T-helper 1 cell (primary cell): ENCODE measurements around the gene GPRIN2.
A peak's percentile ranks its signal among the peaks of the same experiment; 100 is the strongest.
"Not testable (repeated sequence)": the region's sequence is repeated elsewhere in the genome, so short reads cannot be mapped to it uniquely, and the experiment has no call there.

Experiments used
- DNase-seq, 5 donors: peaks; one replicate each; pipeline ENCODE4 v3.0.0-alpha.2; 2012 to 2020

The GPRIN2 gene

GRCh38 chr10:46567151-46567550, 10.7 kb upstream of the GPRIN2 start:
- DNase-seq = not testable (repeated sequence)

DNA sequence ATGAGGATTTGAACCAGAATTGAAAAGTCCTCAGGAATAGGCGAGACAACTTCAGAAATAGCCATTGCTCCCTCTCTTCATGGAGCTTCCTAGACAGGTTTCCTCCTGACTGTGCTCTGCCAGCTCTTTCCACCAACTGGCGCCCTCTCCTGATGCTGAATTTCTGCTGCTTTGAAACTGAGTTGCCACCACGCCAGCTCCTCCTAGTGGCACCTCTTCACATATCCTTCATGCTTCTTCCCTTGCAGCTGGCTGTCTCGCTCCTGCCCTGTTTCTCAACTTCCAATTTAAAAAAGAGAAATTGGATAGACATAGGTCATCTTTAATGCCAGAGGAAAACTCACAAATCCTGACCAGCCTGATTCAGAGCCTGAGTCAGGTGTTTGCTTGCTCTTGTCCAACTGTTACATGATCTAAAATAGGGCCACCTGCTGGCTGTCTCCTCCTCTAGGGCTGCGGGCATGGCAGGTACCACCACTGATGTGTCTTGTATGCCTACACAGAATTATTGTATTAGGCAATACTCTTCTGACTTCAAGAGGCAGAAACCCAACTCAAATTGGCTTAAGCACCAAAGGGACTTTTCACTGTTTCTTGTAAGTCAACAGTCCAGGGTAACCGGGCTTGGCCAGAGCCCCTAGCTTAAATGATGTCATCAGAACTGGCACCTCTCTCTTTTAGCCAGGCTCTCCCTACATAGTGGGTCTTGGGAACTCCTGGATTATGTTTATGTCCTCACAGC, 9.3 kb upstream of the GPRIN2 start:
- DNase-seq = peak in 4 of 5 donors; percentile 19 to 44 (median 26)

DNA sequence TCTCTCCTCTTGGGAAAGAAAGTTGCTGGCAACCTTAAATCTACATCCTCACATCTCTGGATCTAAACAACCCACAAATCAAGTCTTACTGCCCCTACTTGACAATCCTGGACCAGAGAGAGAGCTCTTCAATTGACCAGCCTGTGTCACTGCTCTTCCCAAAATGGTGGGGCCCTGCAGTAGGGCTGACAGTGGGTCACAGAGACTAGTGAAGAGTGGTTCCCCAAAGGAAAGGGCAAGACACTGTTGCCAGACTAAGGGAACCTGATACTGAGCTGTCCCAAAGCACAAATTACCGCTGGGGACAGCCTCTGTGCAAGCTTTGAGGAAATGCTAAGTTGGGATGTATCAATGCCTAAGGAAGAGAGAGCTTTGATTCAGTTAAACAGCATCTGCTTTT, 4.5 kb upstream of the GPRIN2 start:
- no peak for DNase-seq

- no peak for DNase-seq
These were observed 3.9 kb upstream of the GPRIN2 start for GRCh38 chr10:46560381-46560780.

GRCh38 chr10:46559231-46559671, 2.8 kb upstream of the GPRIN2 start:
- no peak for DNase-seq

DNA sequence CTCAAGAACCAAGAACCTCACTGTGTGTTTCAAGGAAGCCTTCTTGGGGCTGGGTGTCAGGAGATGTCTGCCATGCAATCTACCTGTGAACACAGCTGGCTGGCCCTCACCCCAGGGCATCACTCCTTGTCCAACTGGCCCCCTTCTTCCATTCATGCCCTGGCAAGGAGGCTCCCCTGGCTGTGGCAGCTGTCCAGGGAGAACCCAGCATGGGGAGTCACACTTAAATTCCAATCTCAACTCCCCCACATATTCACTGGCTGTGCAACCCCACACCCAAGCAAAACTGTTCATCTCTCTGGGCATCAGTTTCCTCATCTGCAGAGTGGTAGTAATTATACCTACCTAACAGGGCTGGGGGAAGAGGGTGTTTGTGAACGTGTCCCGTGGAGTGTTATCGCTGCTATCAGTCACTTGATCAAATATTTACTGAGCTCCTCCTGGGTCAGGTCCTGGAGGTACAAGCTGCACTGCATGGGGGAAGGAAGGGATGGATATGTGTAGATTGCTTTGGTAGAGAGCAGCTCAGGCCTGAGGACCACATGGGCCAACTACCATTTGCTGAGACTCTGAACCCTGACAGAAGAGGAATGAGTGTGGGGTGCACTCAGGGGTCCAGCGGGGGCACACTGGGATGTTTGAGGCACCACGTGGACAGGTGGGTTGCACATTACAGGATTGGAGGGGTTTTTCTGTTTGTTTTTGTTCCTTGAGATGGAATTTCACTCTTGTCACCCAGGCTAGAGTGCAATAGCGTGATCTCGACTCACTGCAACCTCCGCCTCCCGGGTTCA, 2.1 kb upstream of the GPRIN2 start:
- DNase-seq = no peak

DNA sequence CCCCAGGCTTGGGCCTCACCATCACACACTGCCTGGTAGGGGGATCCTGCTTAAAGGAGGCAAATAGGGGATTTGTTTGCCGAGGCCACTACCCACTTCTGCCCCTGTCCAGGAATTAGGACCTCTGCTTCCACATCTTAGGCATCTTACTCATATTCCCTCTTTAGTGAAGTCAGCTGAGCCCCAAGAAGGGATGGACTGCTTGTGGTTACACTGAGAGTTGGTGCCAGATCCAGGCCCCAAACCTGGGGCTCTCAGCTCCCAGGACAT, 1.6 kb upstream of the GPRIN2 start:
- DNase-seq = no peak

DNA sequence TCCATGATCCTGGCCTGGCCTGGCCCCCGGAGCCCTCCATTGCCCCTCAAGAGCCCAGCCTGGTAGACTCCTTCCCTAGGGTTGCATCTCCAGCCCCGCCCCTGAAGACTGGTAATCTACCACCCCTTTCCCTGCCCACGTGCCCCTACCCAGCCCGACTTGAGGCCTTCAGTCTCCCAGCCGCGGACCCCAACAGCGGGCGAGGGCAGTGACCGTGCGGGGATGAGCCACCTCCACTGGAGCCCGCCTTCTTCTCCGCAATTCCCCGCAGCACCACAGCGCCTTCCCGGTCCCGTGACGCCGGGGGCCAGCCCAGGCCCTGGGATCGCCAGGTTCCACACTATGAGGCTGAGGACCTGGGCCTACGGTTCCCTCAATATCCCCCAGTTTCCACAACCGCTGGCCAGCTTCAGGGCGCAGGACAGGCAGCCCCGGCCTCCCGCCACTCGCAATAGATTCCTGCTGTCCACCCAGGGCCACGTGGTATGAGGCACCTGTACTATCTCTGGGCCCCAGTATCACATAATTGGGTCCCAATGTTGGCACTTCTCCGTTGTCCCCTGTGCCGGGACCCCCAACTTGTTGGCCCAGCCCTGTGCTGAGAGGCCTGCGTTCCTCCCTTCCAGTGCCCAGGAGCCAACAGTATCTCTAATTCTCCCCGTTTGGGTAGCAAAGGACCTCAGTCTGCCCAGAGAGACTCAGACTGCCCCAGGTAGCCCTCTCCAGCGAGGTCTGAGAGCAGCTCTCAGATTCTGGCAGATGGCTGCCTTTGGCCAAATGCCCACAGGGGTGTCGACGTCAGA, 1.1 kb upstream of the GPRIN2 start:
- DNase-seq = peak in 1 of 5 donors; percentile 27

GRCh38 chr10:46555713-46556514, 544 bp downstream of the GPRIN2 start:
- peak in 1 of 5 donors; percentile 21 for DNase-seq

GRCh38 chr10:46555366-46555712, 1.1 kb downstream of the GPRIN2 start:
- no peak for DNase-seq

DNA sequence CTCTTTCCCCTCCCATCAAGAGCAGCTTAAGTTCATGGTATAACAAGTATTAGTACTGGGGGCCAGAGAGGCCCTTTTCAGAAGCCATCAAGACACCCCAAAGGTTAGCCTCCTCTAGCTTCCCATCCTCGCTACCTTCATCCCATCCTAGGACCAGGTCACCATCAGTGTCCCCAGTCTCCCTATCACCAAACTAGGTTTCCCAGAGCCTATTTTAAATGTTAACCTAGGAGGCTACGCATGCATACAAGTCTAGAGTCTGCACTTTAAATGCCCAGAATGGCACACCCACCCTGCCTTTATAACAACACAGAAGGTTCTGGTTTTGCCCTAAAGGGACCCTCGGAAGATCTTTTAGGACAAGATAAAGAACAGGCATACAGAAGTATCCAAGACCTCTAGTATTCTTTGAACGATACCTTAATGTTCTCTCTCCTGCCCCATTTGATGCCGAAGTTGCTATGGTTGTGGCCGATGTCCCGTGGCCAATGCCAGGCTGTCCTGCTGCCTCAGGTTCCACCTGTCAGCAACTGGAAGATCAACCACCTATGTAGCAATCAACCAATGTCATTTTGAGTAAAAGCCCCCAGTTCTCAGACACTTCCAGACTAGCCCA, 2.2 kb downstream of the GPRIN2 start:
- no peak for DNase-seq

GRCh38 chr10:46553238-46554049, 3.0 kb downstream of the GPRIN2 start:
- DNase-seq = no peak

GRCh38 chr10:46552526-46553237, 3.8 kb downstream of the GPRIN2 start:
- DNase-seq = no peak

DNA sequence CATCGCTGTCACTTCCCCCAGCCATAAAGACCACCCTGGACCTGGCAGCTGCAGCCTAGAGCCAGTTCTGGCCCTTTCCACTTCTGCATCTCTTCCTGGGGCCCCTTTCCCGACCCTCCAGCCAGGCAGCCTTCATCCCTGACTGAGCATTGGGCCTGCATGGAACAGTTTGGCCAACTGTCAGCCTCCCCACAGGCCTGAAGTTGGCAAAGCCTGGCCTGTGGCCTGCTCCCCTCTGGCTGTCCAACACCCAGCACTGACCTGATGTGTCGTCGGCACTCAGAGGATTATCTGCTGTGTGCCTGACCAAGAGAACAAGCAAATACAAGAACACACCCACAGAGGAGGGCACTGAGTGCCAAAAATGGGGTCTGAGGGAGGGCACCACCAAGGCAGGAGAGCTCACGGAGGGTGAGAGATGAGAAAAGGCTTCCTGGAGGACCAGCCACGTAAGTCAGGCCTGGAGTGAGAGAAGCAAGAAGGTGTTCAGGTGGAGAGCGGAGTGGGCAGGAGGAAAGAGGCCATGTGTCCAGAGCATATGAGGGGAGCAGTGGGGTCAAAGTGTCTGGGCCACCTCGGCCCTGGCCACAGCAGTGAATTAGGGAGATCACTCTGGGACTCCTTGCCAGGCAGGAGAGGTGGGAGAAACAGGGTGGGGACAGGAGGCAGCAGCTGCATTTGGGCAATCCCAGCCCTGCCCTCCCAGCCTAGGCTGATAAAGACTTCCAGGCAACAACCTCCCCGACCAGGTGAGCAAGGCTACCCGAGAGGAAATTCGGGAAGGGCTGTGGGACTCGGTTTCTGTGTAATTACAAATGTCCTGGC, 4.5 kb downstream of the GPRIN2 start:
- DNase-seq = no peak

GRCh38 chr10:46550795-46551700, 5.4 kb downstream of the GPRIN2 start:
- no peak for DNase-seq

GRCh38 chr10:46550076-46550790, 6.2 kb downstream of the GPRIN2 start:
- no peak for DNase-seq

GRCh38 chr10:46549171-46550075, 7.0 kb downstream of the GPRIN2 start:
- DNase-seq = no peak
